ENCODE measurements around the gene SRSF1.
A peak's percentile ranks its signal among the peaks of the same experiment; 100 is the strongest.

SRSF1 gene

GRCh38 chr17:58019521-58019920 is 12.5 kb upstream of the SRSF1 start:
- no peak for DNase-seq (ENCODE audit: low read depth, low spot score)
- no peak overlapping the region for H3K27ac ChIP-seq

DNA sequence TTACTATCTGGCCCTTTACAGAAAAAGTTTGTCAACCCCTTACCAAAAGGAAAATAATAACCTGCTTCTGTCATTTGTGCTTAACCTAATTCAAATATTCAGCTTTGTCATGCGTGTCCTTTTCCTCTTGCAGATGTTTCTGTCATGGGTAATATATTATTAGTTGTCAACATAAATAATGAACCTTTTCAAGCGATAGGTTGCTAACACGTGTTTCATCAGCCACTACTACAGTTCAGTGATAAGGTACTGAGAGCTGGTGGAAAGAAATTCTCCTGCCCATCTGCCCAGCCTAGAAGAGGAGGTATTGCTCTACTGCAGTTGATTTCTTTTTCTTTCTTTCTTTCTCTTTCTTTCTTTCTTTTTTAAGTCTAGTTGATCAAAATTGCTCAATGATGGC is 12.0 kb upstream of the SRSF1 start:
- no peak for DNase-seq (ENCODE audit: low read depth, low spot score)
- H3K27ac ChIP-seq, result no peak overlapping the region

GRCh38 chr17:58010067-58010799 is 3.2 kb upstream of the SRSF1 start:
- no peak for DNase-seq (ENCODE audit: low read depth, low spot score)
- H3K27ac ChIP-seq, result no peak overlapping the region

GRCh38 chr17:58007781-58008706 is 998 bp upstream of the SRSF1 start:
- no peak for DNase-seq (ENCODE audit: low read depth, low spot score)
- H3K27ac ChIP-seq, result peak overlapping the region; percentile 87

- H3K27ac ChIP-seq, result peak overlapping the region; percentile 87
- no peak for DNase-seq (ENCODE audit: low read depth, low spot score)
These were observed 504 bp downstream of the SRSF1 start for GRCh38 chr17:58006560-58006923.

DNA sequence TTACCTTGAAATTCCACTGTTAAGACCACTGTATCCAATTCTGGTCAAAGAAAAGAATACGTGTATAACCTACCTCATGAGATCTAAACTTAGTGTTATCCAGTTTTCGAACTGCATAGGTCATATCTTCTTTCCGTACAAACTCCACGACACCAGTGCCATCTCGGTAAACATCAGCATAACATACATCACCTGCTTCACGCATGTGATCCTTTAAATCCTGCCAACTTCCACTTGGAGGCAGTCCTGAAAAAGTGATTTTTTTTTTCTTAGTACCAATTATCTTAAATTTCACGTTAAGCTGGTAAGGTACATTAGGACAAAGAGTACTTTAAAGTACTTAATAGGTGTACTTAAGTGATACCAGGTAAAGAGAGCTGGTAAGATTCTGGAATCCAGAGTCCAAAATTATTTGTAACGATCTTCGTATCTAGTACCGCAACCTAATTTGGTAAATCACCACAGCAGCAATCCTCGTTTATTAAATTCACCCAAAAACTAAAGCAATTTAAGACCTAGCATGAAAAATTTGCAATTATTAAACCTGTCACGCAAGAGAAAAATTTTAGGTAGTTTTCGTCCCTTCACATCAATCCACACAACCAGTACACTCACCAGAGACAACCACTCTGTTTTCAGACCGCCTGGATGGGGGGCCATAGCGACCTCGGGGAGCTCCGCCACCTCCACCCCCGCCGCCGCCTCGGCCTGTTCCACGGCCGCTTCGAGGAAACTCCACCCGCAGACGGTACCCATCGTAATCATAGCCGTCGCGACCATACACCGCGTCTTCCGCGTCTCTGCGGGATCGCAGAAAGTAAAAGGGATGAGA is 1.1 kb downstream of the SRSF1 start:
- DNase-seq (ENCODE audit: low read depth, low spot score), result no peak
- H3K27ac ChIP-seq, result peak overlapping the region; percentile 87

- no peak overlapping the region for H3K27ac ChIP-seq
- no peak for DNase-seq (ENCODE audit: low read depth, low spot score)
These were observed 1.9 kb downstream of the SRSF1 start for GRCh38 chr17:58005031-58005727.

- H3K27ac ChIP-seq, result no peak overlapping the region
- DNase-seq (ENCODE audit: low read depth, low spot score), result no peak
These were observed 3.0 kb downstream of the SRSF1 start for GRCh38 chr17:58004060-58004459.

DNA sequence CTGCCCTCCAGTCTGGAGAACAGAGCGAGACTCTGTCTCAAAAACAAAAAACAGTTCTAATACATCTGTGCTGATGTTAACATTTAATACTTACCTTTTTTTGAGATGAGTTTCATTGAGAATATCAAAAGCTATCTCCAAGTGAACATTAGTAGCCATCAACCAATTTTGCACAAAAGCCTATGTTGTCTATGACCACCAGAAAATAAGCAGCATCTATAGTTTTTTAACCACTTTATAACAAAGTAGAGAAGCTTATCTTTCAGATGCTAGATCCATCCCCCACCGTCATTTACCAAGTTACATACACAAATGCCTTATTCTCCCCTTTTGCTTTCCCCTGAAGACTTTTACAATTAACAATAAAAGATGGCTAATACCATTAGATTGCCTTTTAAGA is 4.1 kb downstream of the SRSF1 start:
- peak overlapping the region; percentile 15 for H3K27ac ChIP-seq
- DNase-seq (ENCODE audit: low read depth, low spot score), result no peak

GRCh38 chr17:58002154-58002948 is 4.7 kb downstream of the SRSF1 start:
- H3K27ac ChIP-seq, result peak overlapping the region; percentile 15
- no peak for DNase-seq (ENCODE audit: low read depth, low spot score)

DNA sequence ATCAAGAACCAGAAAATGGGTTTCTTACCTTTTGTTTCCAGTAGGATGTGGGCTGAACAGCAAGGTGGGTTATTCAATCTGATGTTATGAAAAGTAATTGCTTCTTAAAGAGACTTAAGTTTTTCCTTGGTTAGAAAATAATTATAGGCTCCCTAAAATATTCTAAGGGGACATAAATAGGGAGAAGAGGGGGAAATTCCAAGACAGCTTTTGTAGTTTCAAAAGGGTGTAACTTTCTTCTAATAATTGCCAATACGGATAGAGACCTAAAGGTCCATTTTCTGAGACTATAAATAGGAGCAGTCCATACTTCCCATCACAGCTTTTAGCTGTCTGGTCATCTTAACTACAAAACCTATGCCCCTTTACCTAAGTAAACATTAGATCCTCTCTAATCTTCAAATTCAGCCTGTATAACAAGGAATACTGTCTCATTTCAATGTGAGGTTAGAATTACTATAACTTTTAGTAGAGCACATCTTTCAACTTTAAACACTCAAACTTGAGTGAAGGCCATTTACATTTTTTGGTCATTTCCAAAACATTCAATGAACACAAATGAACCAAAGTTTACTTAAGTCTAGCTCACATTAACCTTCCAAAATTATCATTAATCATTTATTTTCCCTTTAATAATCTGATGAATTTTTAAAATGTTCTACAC is 5.5 kb downstream of the SRSF1 start:
- H3K27ac ChIP-seq, result peak overlapping the region; percentile 3
- no peak for DNase-seq (ENCODE audit: low read depth, low spot score)

- H3K27ac ChIP-seq, result no peak overlapping the region
- no peak for DNase-seq (ENCODE audit: low read depth, low spot score)
These were observed 7.5 kb downstream of the SRSF1 start for GRCh38 chr17:57999496-58000017.

DNA sequence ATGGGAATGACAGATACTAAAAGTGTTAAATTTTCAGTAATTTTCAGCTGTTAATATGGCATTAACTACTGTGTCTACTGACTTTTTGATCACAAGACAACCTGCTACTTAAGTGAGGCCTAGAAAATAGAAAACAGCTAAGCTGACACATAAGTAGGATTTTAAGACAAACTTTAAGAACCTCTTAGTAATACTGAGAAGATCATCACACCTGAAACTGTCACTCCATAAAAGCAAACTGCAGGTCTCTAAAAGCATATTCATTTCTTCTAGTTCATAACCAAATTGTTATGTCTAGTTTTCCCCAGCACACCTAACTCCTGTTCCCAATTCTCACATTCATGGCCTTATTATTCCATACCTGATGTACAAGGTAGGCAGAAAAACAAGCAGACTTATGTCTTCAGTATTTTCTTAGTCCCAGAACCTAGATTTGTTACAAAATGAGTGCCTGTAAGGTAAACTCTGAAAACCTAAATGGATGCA is 8.0 kb downstream of the SRSF1 start:
- no peak for DNase-seq (ENCODE audit: low read depth, low spot score)
- no peak overlapping the region for H3K27ac ChIP-seq

DNA sequence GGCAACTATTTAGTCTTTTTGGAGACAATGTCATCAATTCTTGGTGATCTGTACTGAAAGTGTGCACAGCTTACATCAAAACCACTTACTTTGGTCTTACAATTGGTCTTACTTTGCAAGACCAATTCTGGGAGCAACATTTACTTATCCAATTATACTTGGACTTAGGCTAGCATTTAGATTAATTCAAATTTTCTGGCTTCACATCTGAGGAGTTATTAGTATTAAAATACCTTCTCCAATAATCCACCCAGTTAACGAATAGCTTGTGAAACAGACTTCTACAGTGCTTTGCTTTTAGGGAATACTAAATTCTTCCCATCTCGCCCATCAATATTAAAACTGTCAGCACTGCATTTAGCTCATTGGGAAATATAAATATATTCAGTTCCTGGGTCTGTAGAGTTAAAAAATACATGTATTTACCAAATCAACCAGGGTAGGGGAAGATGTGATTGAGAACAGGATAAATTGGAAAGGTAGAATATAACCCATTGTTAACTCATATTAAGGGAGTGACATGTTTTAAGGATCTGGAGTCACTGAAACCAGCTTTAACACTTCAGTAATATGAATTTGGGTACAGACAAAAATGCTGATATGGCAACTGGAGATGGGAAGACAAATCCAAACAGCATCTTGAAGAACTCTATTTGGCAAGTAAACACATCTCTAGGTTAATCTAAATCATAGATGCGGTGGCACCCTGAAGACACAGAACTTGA is 9.8 kb downstream of the SRSF1 start:
- H3K27ac ChIP-seq, result no peak overlapping the region

DNA sequence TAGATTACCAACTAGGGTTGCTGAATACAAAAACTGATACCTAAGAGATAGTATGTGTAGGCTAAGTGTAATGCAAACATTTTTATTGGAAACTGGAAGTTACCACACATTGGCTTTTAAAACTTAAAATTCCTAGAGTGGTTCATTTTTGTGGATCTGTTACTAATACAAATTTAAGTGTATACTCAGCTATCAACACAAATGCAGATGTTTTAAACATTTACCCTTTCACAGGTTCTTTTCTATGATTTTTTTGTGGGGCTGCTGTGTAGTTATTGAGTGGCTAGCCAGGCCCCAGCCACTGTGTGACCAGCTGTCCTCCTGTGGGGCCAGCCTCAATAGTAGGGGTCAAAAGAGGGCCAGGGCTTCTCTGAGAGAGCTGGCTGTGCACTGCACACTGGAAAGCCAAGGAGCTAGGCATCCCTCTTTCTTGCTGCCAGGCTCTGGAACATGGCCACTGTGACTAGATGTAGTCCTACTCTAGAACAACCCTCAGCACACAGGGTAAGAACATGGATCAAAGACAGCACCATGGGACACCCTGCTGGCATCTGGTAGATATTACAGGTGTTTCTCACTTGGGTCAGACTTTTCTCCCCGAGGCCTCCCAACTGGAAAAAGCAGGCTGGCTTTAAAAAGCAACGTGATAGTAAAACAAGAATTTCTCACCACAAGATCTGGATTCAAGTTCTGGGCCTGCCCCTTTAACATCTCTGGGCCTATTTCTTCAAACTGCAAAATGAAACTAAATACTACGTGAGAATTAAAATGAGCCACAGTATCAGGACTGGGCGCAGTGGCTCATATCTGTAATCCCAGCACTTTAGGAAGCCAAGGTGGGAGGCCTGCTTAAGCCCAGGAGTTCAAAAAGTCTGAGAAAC is 11.7 kb downstream of the SRSF1 start:
- peak; percentile 40 for DNase-seq (ENCODE audit: low read depth, low spot score)
- no peak overlapping the region for H3K27ac ChIP-seq

More for the DNA sequence above, 9.8 kb downstream of the SRSF1 start:
- no peak for DNase-seq (ENCODE audit: low read depth, low spot score)

DNA sequence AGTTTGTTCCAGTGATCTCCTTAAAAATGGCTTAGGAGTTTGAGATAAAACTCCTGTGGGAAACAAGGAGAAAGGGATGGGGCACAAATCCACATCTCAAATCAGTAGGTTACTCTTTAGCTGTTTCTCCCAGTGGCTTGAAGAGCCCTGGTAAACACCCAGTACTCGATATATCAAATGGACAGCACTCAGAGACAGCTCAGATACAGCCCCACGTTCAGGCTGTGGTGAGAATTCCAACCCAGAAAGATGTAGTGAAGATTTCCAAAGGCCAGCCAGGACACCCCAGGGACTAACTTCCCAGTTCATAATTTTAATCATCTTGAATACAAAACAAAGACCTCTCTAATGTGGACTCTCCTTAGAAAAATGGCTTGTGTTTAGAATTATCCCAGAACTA is 12.6 kb downstream of the SRSF1 start:
- H3K27ac ChIP-seq, result no peak overlapping the region
- no peak for DNase-seq (ENCODE audit: low read depth, low spot score)

All from epithelial cell of prostate (primary cell).